Activated CD8-positive, alpha-beta memory T cell treated with anti-CD3 and anti-CD28 coated beads, Interleukin-2, amount 50 U/mL, for 4 hours (primary cell): ENCODE measurements around the gene TTLL11.
"Not testable (repeated sequence)": the region's sequence is repeated elsewhere in the genome, so short reads cannot be mapped to it uniquely, and the experiment has no call there.

ENCODE experiments used
- DNase-seq: peaks from one replicate; pipeline ENCODE4 v3.0.0-alpha.2; 2020

Gene TTLL11

DNA sequence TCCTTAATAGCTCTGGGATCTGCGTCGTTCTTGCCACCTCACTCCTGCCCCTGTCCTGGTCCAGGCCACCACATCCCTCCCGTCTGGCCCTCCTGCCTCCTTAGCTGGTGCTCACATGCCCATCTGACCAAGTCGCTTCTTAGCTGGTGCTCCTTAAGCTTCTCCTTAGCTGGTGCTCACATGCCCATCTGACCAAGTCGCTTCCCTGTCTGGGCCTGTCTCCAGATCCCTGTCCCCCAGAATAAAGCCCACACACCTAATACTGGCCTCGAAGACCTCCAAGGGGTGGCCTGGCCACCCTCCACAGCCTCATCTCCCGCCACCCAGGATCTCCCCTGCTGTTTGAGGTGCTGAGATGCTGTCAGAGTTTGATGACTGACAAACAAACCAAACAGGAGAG lies 31.4 kb upstream of the TTLL11 start:
- DNase-seq: no peak

DNA sequence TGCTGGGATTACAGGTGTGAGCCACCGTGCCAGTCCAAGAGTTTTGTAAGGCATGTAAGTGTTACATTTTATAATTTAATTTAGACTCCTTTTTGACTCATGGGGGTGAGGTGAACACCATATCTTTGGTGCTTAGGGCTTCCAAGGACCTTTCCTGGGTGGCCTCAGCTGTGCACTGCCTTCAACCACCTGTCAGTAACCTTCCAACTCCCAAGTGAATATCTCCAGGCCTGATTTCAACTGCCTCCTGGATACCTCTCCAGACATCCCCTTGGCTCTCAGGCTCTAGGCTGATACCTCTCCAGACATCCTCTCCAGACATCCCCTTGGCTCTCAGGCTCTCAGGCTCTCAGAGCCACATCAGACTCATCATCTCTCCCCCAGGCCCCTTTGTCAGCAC lies 30.9 kb upstream of the TTLL11 start:
- DNase-seq: no peak

DNA sequence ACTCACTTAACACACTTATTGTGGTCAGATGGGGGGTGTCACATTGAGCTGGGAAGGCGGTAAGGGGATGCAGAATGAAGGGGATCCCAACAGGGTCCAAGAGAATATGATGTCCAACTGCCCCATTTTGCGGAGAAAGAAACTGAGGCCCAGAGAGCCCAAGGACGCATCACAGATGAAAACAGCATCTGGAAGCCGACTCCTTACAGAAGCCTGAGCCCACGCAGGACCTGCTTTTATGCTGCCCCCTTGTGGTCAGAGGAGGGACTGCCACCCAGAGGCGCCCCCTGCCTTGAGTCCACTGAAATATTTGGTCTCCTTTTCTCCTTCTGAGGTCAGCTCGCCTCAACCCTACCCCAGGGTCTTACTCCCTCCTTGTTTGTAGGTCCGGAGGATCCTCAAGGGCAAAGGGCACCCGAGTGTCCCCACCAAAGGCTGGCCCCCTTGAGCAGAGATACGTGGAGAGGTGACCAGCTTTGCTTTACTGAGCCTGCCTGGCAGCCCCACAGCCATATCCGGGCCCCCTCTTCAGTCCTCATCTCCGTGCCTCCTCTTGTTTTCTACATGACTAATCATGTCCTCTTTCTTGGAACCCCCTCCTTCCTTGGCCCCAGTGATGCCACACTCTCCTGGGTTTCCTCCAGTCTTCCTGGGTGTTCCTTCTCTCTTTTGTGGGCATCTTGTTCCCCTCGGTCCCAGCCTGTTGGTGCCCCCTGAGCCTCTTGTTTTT lies 30.0 kb upstream of the TTLL11 start:
- DNase-seq: peak; percentile 75

DNA sequence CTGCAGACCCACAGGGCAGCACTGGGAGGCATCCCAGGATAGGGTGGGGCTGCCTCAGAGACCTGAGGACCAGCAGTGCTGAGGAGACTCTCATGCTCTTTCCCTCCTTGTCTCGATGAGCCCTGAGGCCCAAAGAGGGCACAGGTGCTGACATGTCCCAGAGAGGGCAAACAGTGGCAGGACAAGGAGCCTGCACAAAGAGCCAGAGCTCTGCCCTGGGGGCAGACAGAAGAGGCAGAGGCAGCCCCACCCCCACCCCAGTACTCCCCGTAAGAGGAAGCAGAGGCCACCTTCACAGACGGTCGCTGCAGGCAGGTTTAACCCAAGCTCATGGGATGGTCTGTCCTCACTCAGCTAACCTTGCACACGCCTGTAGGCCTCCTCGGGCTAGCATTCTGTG lies 29.4 kb upstream of the TTLL11 start:
- no peak for DNase-seq

DNA sequence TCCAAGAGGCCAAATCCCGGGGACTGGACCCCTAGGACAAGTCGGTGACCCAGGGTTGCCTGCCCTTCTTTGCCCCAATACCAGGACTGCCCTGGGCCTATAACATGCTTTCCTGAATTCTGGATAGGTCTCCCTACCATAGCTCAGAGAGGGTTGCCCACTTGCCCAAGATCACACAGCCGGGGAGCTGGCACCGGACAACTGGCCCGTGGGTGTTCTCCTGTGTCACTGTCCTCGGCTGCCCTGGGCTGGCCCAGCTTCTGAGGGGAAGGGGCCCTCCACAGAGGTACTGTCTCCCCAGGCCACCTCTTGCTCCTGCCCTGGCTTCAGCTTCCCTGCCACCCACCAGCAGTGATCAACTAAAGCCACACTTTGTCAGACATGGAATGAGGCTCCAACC lies 28.8 kb upstream of the TTLL11 start:
- no peak for DNase-seq

DNA sequence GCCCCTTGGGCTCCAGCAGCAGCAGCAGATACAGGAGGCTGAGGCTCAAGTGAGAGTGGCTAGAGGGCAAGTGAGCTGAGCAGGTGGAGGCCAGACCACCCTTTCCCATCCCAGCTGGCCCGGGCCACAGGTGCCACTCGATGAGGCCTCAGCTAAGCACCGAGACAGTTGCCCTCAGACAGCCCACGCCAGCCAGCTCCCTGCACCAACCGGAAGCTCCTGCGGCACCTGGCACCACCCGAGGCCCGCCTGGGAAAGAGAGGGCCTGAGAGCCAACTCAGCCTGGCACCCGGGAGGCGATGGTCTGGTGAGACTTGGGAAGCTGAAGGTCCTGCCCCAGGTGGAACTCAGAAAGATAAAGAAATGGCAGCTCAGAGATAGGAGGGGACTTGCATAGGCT lies 28.3 kb upstream of the TTLL11 start:
- DNase-seq: no peak

DNA sequence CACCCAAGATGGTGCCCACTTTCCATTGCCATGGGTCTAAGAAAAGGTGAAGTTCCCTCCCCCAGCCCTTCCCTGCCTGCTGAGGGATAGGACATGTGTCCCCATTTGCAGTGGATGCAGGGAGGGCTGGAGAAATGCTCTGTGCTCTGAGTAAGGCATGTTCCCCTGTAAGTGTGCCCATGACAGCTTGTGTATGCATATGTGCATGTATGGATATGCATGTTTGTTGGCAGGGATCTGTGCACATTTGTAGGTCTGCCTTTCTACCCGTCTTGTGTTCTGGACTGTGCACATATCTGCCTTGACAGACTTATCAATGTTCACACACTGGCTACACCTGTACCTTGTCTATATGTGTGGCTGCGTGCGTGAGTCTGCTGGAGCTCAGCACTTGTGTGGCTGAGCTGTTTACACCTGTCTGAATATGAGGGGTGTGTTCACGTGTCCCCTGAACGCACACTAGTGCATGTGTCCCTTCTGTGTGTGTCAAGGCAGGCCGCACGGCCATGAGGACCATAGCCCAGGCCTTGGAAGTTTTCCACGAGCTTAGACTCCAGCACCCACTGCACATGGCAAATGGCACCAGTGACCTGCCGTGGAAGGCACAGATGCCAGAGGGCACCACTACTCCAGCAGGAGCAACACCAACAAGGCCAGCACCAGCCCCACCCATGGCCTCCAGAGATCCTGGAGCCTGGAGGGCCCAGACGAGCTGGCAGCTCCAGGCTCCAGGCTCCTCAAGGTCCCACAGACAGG lies 27.4 kb upstream of the TTLL11 start:
- no peak for DNase-seq

DNA sequence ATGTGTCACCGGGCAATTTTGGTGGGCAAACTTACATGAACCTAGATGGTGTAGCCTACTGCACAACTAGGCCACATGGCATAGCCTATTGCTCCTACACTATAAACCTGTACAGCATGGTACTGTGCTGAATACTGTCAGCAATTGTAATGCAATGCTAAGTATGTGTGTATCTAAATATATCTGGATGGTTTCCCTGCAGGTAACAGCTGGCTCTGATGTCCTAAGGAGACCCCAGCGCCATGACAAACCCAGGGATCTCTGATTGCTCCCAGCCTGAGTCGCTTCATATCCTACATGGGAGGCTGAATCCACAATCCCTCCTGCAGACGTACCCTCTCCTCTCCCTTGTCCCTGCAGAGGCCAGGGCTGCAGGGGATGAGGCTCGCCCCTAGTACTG lies 26.6 kb upstream of the TTLL11 start:
- no peak for DNase-seq

DNA sequence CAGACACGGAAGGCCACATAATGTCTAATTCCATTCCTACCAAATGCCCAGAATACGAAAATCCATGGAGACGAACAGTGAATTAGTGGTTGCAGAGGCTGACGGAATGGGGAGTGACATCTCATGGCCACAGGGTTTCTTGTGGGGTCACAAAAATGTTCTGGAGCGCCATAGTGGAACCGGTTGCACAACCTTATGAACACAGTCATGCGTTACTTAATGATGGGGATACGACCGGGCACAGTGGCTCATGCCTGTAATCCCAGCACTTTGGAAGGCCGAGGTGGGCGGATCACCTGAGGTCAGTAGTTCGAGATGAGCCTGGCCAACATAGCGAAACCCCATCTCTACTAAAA lies 26.0 kb upstream of the TTLL11 start:
- no peak for DNase-seq

DNA sequence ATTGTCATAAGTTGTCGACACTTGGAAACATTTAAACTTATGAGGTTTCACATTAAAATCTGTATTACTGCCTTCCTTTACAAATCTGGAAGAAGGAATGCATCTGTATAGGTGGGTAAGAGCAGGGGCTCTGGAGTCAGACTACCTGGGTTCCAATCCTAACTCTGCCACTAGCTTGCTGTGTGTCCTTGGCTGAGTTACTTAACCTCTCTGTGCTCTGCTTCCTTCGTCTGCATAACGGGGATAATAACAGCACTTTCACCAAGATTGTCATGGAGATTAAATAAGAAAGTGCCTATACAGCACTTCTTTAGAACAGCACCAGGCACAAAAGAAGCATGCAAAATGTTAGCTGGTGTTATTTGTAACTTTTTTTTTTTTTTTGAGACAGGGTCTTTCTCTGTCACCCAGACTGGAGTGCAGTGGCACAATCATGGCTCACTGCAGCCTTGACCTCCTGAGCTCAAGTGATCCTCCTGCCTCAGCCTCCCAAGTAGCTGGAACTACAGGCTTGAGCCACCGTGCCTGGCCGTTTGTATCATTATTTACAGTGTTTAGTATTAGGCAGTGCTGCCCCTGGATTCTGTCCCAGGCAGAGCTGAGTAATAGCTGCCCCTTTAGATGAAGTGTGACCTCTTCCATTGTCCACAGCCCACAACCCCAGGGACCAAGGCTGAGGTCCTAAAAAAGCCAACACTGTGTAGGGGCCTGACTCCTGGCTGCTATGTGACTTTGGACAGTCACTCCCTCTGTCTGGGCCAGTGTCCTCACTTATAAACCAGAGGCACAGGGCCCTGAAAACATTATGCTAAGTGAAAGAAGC lies 25.4 kb upstream of the TTLL11 start:
- no peak for DNase-seq

DNA sequence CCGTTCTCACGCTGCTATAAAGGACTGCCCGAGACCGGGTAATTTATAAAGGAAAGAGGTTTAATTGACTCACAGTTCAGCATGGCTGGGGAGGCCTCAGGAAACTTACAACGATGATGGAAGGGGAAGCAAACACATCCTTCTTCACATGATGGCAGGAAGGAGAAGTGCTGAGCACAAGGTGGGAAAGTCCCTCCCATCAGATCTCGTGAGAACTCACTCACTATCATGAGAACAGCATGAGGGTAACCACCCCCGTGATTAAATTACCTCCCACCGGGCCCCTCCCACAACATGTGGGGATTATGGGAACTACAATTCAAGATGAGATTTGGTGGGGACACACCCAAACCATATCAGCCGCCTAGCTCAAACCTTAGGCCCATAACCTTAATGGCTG lies 24.1 kb upstream of the TTLL11 start:
- DNase-seq: not testable (repeated sequence)

DNA sequence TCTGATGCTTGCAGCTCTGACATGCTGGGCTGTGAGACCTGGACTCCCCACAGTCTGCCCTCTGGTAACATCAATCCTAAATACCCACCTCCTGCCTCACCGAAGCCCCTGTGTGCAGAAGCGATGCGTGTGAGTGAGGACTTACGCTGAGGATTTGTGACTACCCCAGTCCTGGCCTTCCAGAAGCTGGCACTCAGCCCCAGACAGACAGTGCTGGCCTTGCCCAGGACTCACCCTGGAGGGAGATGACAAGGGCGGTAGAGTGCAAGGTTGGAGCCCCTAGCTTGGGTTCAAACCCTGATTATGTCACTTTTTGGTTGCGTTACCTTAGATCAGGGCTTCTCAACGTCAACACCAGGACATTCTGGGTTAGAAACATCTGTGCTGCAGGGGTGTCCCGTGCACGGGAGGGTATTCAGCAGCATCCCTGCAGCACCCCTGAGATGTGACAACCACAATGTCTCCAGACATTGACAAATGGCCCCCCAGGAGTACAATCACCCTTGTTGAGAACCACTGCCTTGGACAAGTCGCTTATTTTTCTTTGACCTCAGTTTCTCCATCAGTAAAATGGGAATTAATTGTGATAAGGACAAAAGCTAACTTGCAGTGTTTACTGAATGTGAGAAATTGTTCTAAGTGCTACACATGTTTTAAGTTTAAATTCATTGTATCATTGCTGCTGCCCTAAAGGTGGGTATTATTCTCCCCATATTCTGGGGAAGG lies 23.5 kb upstream of the TTLL11 start:
- no peak for DNase-seq

DNA sequence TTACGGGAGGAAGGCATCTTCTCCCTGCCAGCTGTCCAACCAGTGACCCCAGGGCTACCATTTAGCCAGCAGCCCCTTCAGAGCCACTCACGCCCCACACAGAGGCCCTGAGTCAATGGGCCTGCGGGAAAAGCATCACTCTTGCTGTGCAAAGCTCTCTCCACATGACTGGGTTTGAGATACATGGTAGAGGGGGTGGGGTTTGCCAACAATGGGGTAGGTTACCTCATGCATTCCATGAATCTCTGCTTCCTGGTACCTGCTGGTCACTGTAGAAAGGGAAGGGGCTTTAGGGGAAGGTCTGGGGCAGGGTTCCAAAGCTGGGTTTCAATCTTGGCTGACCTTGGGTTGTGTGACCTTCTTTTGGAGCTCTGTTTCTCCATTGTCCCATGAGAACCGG lies 22.9 kb upstream of the TTLL11 start:
- no peak for DNase-seq

DNA sequence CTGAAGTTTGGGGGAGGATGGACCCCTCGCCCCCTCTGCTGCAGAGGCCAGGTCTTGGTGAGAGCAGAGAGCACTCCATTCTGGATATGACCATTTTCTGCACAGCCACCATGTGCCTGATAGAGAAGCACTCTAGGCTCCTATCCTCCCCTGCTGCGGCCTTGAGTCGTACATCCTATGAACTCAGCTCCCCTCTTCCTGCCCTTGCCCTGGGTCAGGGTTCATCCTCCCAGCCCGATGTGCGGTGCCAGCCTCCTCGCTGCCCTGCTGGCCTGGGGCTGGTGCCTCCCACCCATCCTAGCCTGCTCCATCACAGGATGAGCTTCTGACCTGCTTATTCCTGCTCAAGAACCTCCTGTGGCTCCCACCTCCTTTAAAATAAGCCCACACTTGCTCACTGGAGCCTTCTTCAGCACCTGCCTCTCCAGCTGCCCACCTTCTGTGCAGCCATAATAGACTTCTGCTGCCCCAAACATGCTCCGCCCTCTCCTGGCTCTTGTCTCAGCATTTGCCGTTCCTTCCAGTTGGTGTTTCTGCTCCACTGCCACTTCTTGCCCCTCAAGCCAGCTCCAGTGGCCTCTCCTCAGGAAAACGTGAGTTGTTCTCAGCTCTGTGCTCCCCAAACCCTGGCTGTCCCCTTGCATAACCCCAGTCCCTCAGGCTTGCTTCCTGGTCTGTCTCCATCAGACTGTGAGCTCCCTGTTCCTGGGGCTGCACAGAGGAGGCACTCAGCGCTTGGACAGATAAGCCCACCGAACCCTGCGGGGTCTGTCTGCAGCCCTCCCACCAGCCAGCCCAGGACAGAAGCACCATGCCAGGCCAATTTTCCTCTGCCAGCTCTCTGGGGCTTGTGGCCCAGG lies 22.3 kb upstream of the TTLL11 start:
- no peak for DNase-seq

DNA sequence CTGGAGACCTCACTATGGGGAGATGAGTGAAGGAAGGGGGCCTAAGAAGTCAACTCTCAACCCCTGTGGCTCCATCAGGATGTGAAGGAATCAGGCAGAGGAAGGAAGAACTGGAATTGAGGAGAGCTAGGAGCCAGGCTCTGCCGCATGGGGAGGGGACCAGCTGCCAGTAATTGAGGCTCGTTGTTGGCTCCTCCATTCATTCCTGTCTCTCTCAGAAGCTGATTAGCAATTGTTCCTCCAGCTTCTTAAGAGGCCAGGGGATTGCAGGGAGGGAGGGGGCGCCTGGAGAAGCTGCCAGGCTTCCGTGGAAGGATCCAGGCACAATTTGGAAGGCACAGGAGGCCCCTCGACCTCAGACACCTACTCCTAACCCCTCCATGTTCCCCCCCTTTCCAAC lies 20.5 kb upstream of the TTLL11 start:
- DNase-seq: no peak

DNA sequence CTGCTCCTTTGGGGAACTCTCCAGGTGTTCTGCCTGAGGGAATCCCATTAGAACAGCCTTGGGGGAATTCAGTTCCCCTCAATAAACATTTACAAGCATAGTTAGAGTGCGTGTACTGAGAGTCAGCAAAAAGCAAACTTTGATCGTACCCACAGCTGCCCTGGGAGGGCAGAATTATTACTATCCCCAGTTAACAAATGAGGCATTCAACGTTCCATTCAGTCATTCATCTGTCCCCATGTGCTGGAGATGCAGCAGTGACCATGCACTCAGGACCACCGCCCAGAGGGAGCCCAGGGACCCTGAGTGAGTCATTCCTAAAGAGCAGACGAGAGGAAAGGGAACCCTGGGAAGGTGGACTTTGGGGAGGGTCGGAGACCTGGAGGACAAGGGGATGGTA lies 19.1 kb upstream of the TTLL11 start:
- DNase-seq: no peak

DNA sequence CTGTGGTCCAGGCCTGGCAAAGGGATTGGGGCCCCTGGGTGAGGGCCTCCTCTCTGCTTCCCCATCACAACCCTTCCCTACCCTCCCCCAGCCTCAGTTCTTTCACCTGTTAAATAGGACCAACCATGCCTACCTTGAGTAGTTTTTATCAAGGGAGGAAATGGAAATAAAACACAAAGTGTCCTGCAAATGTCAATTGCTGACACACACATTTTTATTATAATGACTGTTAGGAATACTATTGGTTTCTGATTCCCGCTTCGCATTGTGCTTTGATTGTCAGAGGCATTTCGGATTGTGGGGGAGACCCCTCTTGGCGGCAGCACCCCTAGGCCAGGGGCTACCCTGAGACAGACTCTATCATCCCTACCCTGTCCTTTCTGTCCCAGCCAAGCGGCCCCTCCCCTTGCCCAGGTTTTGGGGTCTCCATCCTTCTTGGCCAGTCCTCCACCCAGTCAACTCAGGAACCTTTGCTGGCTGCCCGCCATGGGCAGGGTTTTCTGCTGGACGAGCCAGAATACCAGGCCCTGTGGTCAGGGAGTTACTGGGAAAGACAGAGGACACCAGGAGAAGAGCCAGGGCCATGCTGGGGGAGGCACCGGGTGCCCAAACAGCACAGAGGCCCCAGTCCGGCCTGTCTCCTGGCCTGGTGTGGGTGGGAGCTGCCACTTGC lies 18.4 kb upstream of the TTLL11 start:
- no peak for DNase-seq

DNA sequence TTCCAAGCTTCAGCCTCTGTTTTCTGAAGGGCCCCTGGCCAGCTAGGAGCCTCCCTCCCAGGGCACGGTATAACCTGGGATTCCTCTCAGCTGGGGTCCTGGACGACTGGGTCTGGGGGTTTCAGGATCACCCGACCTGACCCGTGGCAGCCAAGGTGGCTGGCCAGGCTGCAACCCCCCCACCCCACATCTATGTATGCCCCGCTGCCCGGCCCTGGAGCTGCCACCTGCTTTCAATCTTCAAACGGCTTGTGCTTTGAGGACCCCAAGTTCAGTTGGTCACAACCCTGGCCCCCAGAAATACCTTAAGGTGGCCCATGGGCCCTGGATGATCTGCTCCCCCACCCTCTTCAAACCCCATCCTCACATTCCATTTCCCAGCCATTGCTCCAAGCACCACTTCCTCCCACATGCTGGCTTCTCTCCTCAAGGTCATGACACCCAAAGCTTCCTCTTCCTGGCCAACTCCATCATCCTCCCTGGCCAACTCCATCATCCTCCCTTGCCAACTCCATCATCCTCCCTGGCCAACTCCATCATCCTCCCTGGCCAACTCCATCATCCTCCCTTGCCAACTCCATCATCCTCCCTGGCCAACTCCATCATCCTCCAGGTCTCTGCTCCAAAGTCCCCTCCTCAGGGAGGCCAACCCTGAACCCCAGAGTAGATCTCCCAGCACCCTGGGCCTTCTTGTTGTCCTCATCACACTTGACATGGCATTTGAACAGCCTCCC lies 17.2 kb upstream of the TTLL11 start:
- no peak for DNase-seq

DNA sequence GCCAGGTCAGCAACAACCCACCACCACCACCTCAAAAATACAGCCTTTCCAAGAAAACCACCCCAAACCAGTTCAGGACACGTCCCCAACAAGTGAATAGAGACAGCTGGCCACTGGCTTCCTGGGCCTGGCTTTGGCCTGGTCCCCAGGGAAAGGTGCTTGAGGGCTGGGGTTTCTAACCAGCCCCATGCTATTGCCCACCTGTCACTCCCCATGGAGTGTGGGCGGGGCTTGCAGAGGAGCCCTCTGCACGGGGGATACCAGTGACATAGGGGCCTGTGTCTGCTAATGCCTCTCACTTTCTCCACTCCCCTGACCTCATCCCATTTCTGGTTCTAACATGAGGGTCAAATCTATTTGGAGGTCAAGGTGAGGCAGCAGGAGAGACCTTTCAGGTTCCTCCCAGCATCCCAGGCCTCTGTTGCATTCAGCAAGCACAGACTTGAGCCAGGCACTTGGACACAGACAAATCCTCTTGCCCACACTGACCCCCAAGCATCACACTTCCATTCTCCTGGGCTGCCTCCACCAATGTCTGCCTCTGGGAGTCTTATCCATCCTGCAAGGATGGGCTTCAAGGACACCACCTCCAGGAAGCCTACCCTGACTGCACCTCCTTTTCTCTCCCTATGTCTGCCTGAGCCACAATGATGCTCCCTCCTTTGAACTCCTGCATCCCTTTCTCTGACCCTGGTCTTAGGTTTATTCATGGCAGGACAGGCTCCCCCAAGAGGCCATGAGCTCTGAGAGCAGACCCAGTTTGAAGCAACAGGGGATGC lies 16.1 kb upstream of the TTLL11 start:
- DNase-seq: no peak

DNA sequence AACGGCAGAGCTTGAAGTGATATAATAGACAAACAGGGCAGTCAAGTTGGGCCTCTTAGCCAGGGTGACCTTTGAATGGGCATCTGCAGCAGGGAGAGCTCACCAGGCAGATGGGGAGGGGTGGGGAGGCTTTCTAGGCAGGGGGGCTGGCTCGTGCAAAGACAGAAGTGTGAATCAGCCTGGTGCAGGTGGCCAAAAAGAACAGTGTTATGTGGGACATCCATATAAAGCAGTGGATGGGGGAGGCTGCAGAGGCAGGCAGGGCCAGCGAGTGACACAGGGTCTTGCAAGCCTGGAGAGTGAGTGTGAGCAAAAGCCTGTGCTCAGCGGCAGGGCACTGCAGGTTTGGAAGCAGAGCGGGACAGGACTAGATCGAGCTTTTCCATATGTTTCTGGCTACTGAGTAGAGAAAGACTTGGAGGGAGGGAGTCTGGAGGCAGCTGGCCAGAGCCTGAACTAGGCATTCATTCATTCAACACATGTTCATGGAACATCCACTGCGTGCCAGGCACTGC lies 14.2 kb upstream of the TTLL11 start:
- no peak for DNase-seq
